Mucosa of stomach (tissue), 1 donor: ENCODE measurements around the gene UPK3A.
"Not testable (repeated sequence)": the region's sequence is repeated elsewhere in the genome, so short reads cannot be mapped to it uniquely, and the experiment has no call there.

Experiments
- H3K27me3 ChIP-seq: one replicate; pipeline ENCODE4 v1.7.0; 2013; ENCODE audit warnings: mild to moderate bottlenecking, low read length; ENCODE audit not compliant: control insufficient read depth, insufficient read depth
- H3K36me3 ChIP-seq: one replicate; pipeline ENCODE4 v1.7.0; 2013; ENCODE audit warnings: low read length; ENCODE audit not compliant: control insufficient read depth, insufficient read depth
- H3K4me1 ChIP-seq: one replicate; pipeline ENCODE4 v1.7.0; 2013; ENCODE audit warnings: mild to moderate bottlenecking, low read length; ENCODE audit not compliant: control insufficient read depth, insufficient read depth
- H3K4me3 ChIP-seq: one replicate; pipeline ENCODE4 v1.7.0; 2013; ENCODE audit warnings: low read length
- H3K9ac ChIP-seq: one replicate; pipeline ENCODE4 v1.7.0; 2013; ENCODE audit warnings: mild to moderate bottlenecking, low read length, moderate library complexity
- H3K9me3 ChIP-seq: one replicate; pipeline ENCODE4 v1.7.0; 2013; ENCODE audit warnings: mild to moderate bottlenecking, low read length, moderate library complexity; ENCODE audit not compliant: control insufficient read depth
- donor health status: Pancreatic carcinoma.

The UPK3A gene

GRCh38 chr22:45276507-45277105 is 8.1 kb upstream of the UPK3A start:
- H3K9me3 ChIP-seq, result no peaks in the 10 kb centered on the region
- no peak overlapping the region for H3K9ac ChIP-seq
- H3K4me3 ChIP-seq, result no peak overlapping the region
- no peaks in the 10 kb centered on the region for H3K27me3 ChIP-seq
- no peaks in the 10 kb centered on the region for H3K36me3 ChIP-seq
- H3K4me1 ChIP-seq, result peaks cover 27% of the 10 kb centered on the region

GRCh38 chr22:45277720-45278119 is 7.0 kb upstream of the UPK3A start:
- H3K9me3 ChIP-seq, H3K27me3 ChIP-seq, H3K36me3 ChIP-seq, H3K9ac ChIP-seq, H3K4me3 ChIP-seq: not testable (repeated sequence)
- peaks cover 16% of the 10 kb centered on the region for H3K4me1 ChIP-seq

DNA sequence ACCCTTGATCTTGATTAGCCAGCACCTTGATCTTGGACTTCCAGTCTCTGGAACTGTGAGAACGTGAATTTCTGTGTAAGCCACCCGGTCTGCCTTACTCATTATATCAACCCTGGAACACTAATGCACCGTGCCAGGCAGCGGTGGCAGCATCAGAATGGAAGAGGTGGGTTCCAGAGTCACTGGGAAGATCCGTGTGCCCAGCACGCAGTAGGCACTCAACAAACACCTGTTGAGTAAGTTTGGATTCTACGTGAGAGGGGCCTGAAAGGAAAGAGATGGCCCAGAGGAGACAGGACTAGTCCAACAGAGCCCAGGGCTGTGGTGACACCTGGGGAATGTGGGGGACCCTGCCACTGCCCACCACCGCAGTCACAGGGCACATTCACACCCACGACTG is 6.6 kb upstream of the UPK3A start:
- no peak overlapping the region for H3K9ac ChIP-seq

DNA sequence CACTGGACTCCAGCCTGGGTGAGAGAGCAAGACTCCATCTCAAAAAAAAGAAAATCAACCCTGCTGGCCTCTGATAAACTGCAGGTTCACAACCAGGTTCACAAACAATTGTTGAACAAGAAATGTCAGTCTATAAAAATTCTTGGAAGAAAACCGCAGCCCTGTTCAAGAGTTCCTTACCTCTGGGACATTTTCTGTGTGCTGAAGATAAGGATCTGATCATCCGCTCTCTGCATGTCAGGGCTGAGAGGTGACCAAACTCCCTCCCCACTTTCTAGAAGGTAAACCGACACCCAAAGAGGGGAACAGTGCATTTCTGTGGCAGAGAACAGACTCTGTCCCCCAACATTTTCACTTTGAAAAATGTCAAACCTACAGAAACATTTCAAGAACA is 4.2 kb upstream of the UPK3A start:
- H3K27me3 ChIP-seq, result peaks cover 7% of the 10 kb centered on the region
- no peak overlapping the region for H3K4me3 ChIP-seq
- H3K4me1 ChIP-seq, result peaks cover 15% of the 10 kb centered on the region
- no peaks in the 10 kb centered on the region for H3K9me3 ChIP-seq
- H3K36me3 ChIP-seq, result no peaks in the 10 kb centered on the region
- no peak overlapping the region for H3K9ac ChIP-seq

More for the DNA sequence above, 6.6 kb upstream of the UPK3A start:
- no peak overlapping the region for H3K4me3 ChIP-seq
- H3K36me3 ChIP-seq, result no peaks in the 10 kb centered on the region
- no peaks in the 10 kb centered on the region for H3K9me3 ChIP-seq
- peaks cover 15% of the 10 kb centered on the region for H3K4me1 ChIP-seq
- no peaks in the 10 kb centered on the region for H3K27me3 ChIP-seq

DNA sequence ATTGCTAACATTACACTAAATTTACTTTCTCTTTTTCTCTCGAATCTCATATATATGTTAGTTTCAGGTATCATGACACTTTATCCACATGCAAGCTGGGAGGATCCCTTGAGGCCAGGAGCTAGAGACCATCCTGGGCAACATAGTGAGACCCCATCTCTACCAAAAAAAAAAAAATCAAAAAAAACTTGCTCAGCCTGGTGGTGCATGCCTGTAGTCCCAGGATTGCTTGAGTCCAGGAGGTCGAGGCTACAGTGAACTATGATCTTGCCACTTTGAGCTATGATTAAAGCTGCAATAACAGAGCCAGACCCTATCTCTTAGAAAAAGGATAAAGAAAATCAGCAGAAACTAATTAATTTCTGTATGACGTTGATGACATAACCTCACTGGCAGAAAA is 3.7 kb upstream of the UPK3A start:
- Histone ChIP-seq H3K4me3 (no peak overlapping the region), H3K9me3 (no peaks in the 10 kb centered on the region), H3K4me1 (peaks cover 15% of the 10 kb centered on the region), H3K27me3 (peaks cover 8% of the 10 kb centered on the region), H3K9ac (no peak overlapping the region), H3K36me3 (no peaks in the 10 kb centered on the region)

GRCh38 chr22:45285263-45286058 is 712 bp downstream of the UPK3A start:
- Histone ChIP-seq H3K4me3 (no peak overlapping the region), H3K4me1 (peaks cover 13% of the 10 kb centered on the region), H3K9ac (peak overlapping the region; percentile 34), H3K9me3 (no peaks in the 10 kb centered on the region), H3K27me3 (peaks cover 8% of the 10 kb centered on the region), H3K36me3 (no peaks in the 10 kb centered on the region)

DNA sequence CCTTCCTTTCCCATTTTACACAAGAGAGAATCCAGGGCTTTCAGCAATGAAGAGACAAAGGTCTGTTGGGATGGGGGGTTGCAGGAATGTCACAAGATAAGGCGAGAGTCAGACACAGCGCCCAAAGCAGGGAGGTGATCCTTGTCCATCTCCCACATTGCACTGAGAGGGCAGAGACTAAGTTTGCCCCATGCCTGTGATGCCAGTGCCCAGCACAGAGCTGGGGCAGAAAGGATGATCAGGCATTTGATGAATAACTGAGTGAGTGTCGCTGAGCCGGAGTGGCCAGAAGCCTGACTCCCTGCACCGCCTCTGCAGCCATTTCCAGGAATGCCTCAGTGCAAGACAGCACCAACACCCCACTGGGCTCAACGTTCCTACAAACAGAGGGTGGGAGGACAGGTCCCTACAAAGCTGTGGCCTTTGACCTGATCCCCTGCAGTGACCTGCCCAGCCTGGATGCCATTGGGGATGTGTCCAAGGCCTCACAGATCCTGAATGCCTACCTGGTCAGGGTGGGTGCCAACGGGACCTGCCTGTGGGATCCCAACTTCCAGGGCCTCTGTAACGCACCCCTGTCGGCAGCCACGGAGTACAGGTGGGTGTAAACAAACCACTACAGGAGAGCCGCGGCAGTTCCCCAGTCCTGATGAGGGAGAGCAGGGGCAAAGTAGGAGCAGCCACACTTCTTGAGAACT is 2.3 kb downstream of the UPK3A start:
- Histone ChIP-seq H3K9ac (no peak overlapping the region), H3K27me3 (peaks cover 8% of the 10 kb centered on the region), H3K9me3 (no peaks in the 10 kb centered on the region), H3K36me3 (no peaks in the 10 kb centered on the region), H3K4me1 (peaks cover 16% of the 10 kb centered on the region), H3K4me3 (no peak overlapping the region)

- peaks cover 3% of the 10 kb centered on the region for H3K27me3 ChIP-seq
- no peaks in the 10 kb centered on the region for H3K36me3 ChIP-seq
- no peak overlapping the region for H3K4me3 ChIP-seq
- H3K4me1 ChIP-seq, result peaks cover 6% of the 10 kb centered on the region
- no peaks in the 10 kb centered on the region for H3K9me3 ChIP-seq
- H3K9ac ChIP-seq, result no peak overlapping the region
These were observed 5.7 kb downstream of the UPK3A start for GRCh38 chr22:45290410-45290936.

GRCh38 chr22:45291061-45291930 is 6.5 kb downstream of the UPK3A start:
- Histone ChIP-seq H3K27me3 (no peaks in the 10 kb centered on the region), H3K4me3 (no peak overlapping the region), H3K9me3 (no peaks in the 10 kb centered on the region), H3K36me3 (no peaks in the 10 kb centered on the region), H3K4me1 (peaks cover 6% of the 10 kb centered on the region), H3K9ac (no peak overlapping the region)

GRCh38 chr22:45291931-45292290 is 7.2 kb downstream of the UPK3A start:
- H3K9me3 ChIP-seq, result no peaks in the 10 kb centered on the region
- H3K4me1 ChIP-seq, result peaks cover 6% of the 10 kb centered on the region
- H3K4me3 ChIP-seq, result no peak overlapping the region
- H3K9ac ChIP-seq, result no peak overlapping the region
- H3K27me3 ChIP-seq, result no peaks in the 10 kb centered on the region
- H3K36me3 ChIP-seq, result no peaks in the 10 kb centered on the region

GRCh38 chr22:45292731-45293442 is 8.1 kb downstream of the UPK3A start:
- H3K27me3 ChIP-seq, result no peaks in the 10 kb centered on the region
- no peaks in the 10 kb centered on the region for H3K36me3 ChIP-seq
- H3K4me1 ChIP-seq, result peaks cover 6% of the 10 kb centered on the region
- H3K9me3 ChIP-seq, result no peaks in the 10 kb centered on the region
- no peak overlapping the region for H3K4me3 ChIP-seq
- H3K9ac ChIP-seq, result no peak overlapping the region
